SK-N-SH treated with all-trans-retinoic acid at 6 μM for 48 hours (cell line): ENCODE results near the gene ABCF2.
A peak's percentile ranks its signal among the peaks of the same experiment; 100 is the strongest.

ENCODE experiments used
- ATAC-seq: fragments of 200-7000 bp; cut with Tn5 transposase; 3 replicates; pipeline ENCODE4 v1.9.1; 2020; ENCODE audit warnings: mild to moderate bottlenecking, moderate library complexity
- ARNTL ChIP-seq: fragments of 450-650 bp; formaldehyde crosslinking; IDR thresholded peaks from 2 replicates; pipeline ENCODE4 v1.5.0; 2020; ENCODE audit warnings: low read depth, mild to moderate bottlenecking, moderate library complexity, borderline replicate concordance
- CREB5 ChIP-seq: fragments of 250-450 bp; sonication (Bioruptor Pico); IDR thresholded peaks from 2 replicates; pipeline ENCODE4 v1.5.1; 2020; ENCODE audit warnings: low read depth, mild to moderate bottlenecking, moderate library complexity
- CSDC2 ChIP-seq: fragments of 250-450 bp; sonication (Bioruptor Pico); IDR thresholded peaks from 2 replicates; pipeline ENCODE4 v1.5.0; 2020; ENCODE audit warnings: mild to moderate bottlenecking, moderate library complexity
- CSRNP3 ChIP-seq: fragments of 250-450 bp; sonication (Bioruptor Pico); IDR thresholded peaks from 2 replicates; pipeline ENCODE4 v1.5.1; 2021; ENCODE audit warnings: mild to moderate bottlenecking, moderate library complexity
- ESRRG ChIP-seq: fragments of 250-450 bp; sonication (Bioruptor Pico); IDR thresholded peaks from 2 replicates; pipeline ENCODE4 v1.6.1; 2021; ENCODE audit warnings: mild to moderate bottlenecking
- GLIS3 ChIP-seq: fragments of 250-450 bp; sonication (Bioruptor Pico); IDR thresholded peaks from 2 replicates; pipeline ENCODE4 v1.5.0; 2020; ENCODE audit warnings: mild to moderate bottlenecking, moderate library complexity
- ISL1 ChIP-seq: fragments of 250-450 bp; sonication (Bioruptor Pico); IDR thresholded peaks from 2 replicates; pipeline ENCODE4 v2.1.2; 2022; ENCODE audit warnings: mild to moderate bottlenecking, moderate library complexity
- OSR1 ChIP-seq: fragments of 250-450 bp; sonication (Bioruptor Pico); IDR thresholded peaks from 2 replicates; pipeline ENCODE4 v1.8.0; 2022; ENCODE audit warnings: moderate library complexity, mild to moderate bottlenecking, inconsistent platforms
- PATZ1 ChIP-seq: fragments of 250-450 bp; sonication (Bioruptor Pico); IDR thresholded peaks from 2 replicates; pipeline ENCODE4 v1.8.0; 2020; ENCODE audit warnings: mild to moderate bottlenecking, moderate library complexity, borderline replicate concordance
- POU6F1 ChIP-seq: fragments of 250-450 bp; sonication (Bioruptor Pico); IDR thresholded peaks from 2 replicates; pipeline ENCODE4 v1.8.0; 2021; ENCODE audit warnings: low read depth, mild to moderate bottlenecking, moderate library complexity, borderline replicate concordance
- PPARA ChIP-seq: fragments of 250-450 bp; sonication (Bioruptor Pico); IDR thresholded peaks from 2 replicates; pipeline ENCODE4 v1.5.0; 2020; ENCODE audit warnings: mild to moderate bottlenecking, borderline replicate concordance
- RARB ChIP-seq: fragments of 250-450 bp; sonication (Bioruptor Pico); IDR thresholded peaks from 2 replicates; pipeline ENCODE4 v1.8.0; 2021; ENCODE audit warnings: mild to moderate bottlenecking, moderate library complexity
- SNAI2 ChIP-seq: fragments of 250-450 bp; sonication (Bioruptor Pico); IDR thresholded peaks from 2 replicates; pipeline ENCODE4 v1.5.0; 2020; ENCODE audit warnings: mild to moderate bottlenecking, moderate library complexity
- TCF4 ChIP-seq: fragments of 250-450 bp; sonication (Bioruptor Pico); IDR thresholded peaks from 2 replicates; pipeline ENCODE4 v1.8.0; 2021; ENCODE audit warnings: mild to moderate bottlenecking, moderate library complexity, borderline replicate concordance
- TOX ChIP-seq: fragments of 250-450 bp; sonication (Bioruptor Pico); IDR thresholded peaks from 2 replicates; pipeline ENCODE4 v1.8.0; 2021; ENCODE audit warnings: mild to moderate bottlenecking, moderate library complexity, borderline replicate concordance
- TSHZ2 ChIP-seq: fragments of 250-450 bp; sonication (Bioruptor Pico); IDR thresholded peaks from 2 replicates; pipeline ENCODE4 v1.5.0; 2020; ENCODE audit warnings: mild to moderate bottlenecking, moderate library complexity
- ZC3H10 ChIP-seq: fragments of 250-450 bp; sonication (Bioruptor Pico); IDR thresholded peaks from 2 replicates; pipeline ENCODE4 v1.5.1; 2021; ENCODE audit warnings: mild to moderate bottlenecking, moderate library complexity
- ZFP3 ChIP-seq: fragments of 250-450 bp; sonication (Bioruptor Pico); IDR thresholded peaks from 2 replicates; pipeline ENCODE4 v1.5.0; 2020; ENCODE audit warnings: mild to moderate bottlenecking, moderate library complexity
- ZFP30 ChIP-seq: fragments of 450-650 bp; formaldehyde crosslinking; IDR thresholded peaks from 2 replicates; pipeline ENCODE4 v1.5.0; 2022; ENCODE audit warnings: mild to moderate bottlenecking, moderate library complexity
- ZNF565 ChIP-seq: fragments of 450-650 bp; formaldehyde crosslinking; conservative IDR thresholded peaks from 2 replicates; pipeline ENCODE4 v1.5.0; 2020; ENCODE audit warnings: low read depth, mild to moderate bottlenecking, moderate library complexity
- ZNF70 ChIP-seq: fragments of 450-650 bp; formaldehyde crosslinking; IDR thresholded peaks from 2 replicates; pipeline ENCODE4 v1.5.0; 2020; ENCODE audit warnings: mild to moderate bottlenecking, moderate library complexity
- ZNF8 ChIP-seq: fragments of 450-650 bp; formaldehyde crosslinking; IDR thresholded peaks from 2 replicates; pipeline ENCODE4 v1.5.0; 2020; ENCODE audit warnings: mild to moderate bottlenecking, moderate library complexity

ABCF2 gene

GRCh38 chr7:151172273-151173141, 54.5 kb downstream of the ABCF2 start:
- ATAC-seq, result peak; percentile 87
- no peak for TF ChIP-seq OSR1 (CRISPR knock-in tag)
- TF ChIP-seq ZNF565 (CRISPR knock-in tag), result no peak
- TF ChIP-seq CSDC2 (CRISPR knock-in tag), result no peak
- no peak for TF ChIP-seq PPARA (CRISPR knock-in tag)
- no peak for TF ChIP-seq TCF4 (CRISPR knock-in tag)

- ATAC-seq, result no peak
- TF ChIP-seq ZNF565 (CRISPR knock-in tag), result no peak
- no peak for TF ChIP-seq ZFP3
- TF ChIP-seq TSHZ2 (CRISPR knock-in tag), result no peak
- TF ChIP-seq ZNF8, result no peak
Measured at GRCh38 chr7:151168787-151169162, 58.2 kb downstream of the ABCF2 start.

- no peak for TF ChIP-seq ESRRG
- no peak for TF ChIP-seq ZNF70 (CRISPR knock-in tag)
- no peak for TF ChIP-seq SNAI2 (CRISPR knock-in tag)
- TF ChIP-seq RARB (CRISPR knock-in tag), result no peak
- no peak for TF ChIP-seq PPARA (CRISPR knock-in tag)
- TF ChIP-seq ARNTL (CRISPR knock-in tag), result no peak
- no peak for TF ChIP-seq ZNF565 (CRISPR knock-in tag)
- no peak for TF ChIP-seq ZFP3
- TF ChIP-seq ZNF8, result no peak
- TF ChIP-seq TCF4 (CRISPR knock-in tag), result no peak
- no peak for TF ChIP-seq POU6F1
- peak; percentile 73 for ATAC-seq
Measured at GRCh38 chr7:151168003-151168786, 58.8 kb downstream of the ABCF2 start.

GRCh38 chr7:151167197-151167961, 59.6 kb downstream of the ABCF2 start, which contains the start of gene GBX1:
Gene GBX1 (minus strand): TSS chr7:151167694. CDS start chr7:151167548, 146 bp downstream.
- TF ChIP-seq ZC3H10 (CRISPR knock-in tag), result no peak
- no peak for TF ChIP-seq TCF4 (CRISPR knock-in tag)
- no peak for TF ChIP-seq ZNF565 (CRISPR knock-in tag)
- no peak for TF ChIP-seq ZFP3
- no peak for TF ChIP-seq ZNF8
- TF ChIP-seq CSRNP3 (CRISPR knock-in tag), result no peak
- no peak for TF ChIP-seq RARB (CRISPR knock-in tag)
- no peak for TF ChIP-seq ZNF70 (CRISPR knock-in tag)
- no peak for TF ChIP-seq GLIS3 (CRISPR knock-in tag)
- no peak for TF ChIP-seq POU6F1
- no peak for TF ChIP-seq PATZ1
- TF ChIP-seq OSR1 (CRISPR knock-in tag), result no peak
- TF ChIP-seq ESRRG, result no peak
- TF ChIP-seq ISL1 (CRISPR knock-in tag), result no peak
- TF ChIP-seq TOX (CRISPR knock-in tag), result no peak
- TF ChIP-seq ZFP30 (CRISPR knock-in tag), result no peak
- no peak for TF ChIP-seq CREB5 (CRISPR knock-in tag)
- peak; percentile 62 for ATAC-seq
